Stimulated activated CD8-positive, alpha-beta memory T cell treated with anti-CD3 and anti-CD28 coated beads, Interleukin-7, amount 100 ng/mL, for 4 hours (primary cell): ENCODE data around the gene CLEC16A.

Source experiments
- DNase-seq, 2 donors: peaks; one replicate each; pipeline ENCODE4 v3.0.0-alpha.2; 2020; ENCODE audit warnings: low read depth in 2 of 2

Gene CLEC16A

DNA sequence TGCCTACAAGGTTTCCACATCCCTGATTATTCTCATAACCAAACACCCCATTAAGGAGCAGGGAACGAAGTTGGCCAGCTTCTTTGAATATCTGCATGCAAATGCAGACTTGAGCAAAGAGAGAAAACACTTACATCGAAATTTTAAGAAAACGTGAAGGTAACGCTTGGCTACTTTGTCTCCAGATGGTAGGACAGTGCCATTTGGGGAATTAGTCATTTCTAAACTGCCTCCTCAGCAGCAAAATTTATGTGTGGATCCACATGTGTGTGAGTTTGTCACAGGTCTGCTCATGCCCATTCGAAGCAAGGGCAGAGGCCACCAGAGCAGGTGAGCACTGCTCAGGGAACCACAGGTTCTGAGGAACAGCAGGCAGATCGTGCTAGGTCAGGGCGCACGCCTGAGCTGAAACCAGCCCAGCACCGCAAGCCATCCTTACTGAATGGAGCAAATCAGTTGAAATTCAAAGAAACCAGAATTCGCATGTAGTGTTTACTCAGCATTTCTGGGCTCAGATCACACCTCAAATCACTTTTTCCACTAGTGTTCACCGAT lies 231.5 kb downstream of the CLEC16A start:
- DNase-seq = peak; percentile 17 to 29

DNA sequence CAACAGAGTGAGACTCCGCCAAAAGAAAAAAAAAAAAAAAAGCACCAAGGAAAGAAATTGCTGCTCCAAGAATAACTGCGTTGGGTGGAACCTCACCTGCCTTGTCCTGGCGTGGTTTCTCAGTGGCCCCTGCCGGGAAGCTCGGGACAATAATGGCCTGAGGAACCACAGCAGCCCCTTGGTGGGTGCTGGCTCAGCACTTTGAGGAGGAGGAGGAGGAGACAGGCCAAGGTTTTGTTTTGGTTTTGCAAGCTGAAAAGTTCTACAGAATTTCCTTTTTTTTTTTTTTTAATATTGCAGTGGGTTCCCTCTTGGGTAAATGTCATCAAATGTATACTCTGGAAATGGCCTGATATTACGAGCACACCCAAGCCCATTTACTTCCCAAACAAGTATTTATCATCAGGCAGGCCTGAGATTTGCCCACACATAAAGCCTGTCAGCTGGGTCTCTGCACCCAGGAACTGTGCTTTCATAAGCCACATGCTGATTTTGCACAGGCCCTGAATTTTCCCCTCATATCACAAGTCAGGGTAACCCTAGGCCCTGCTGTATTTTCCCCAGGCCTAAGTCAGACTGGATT lies 233.3 kb downstream of the CLEC16A start:
- DNase-seq = no peak

DNA sequence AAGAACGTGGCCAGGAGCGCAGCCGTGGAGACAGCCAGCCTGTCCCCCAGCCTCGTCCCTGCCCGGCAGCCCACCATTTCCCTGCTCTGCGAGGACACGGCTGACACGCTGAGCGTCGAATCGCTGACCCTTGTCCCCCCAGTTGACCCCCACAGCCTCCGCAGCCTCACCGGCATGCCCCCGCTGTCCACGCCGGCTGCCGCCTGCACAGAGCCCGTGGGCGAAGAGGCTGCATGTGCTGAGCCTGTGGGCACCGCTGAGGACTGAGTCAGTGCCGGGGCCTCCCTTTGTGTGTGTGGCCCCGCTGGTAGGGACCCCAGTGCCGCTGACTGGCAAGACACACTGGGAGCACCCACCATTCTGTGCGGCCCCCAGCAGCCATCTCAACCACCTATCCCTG lies 234.1 kb downstream of the CLEC16A start:
- no peak for DNase-seq

DNA sequence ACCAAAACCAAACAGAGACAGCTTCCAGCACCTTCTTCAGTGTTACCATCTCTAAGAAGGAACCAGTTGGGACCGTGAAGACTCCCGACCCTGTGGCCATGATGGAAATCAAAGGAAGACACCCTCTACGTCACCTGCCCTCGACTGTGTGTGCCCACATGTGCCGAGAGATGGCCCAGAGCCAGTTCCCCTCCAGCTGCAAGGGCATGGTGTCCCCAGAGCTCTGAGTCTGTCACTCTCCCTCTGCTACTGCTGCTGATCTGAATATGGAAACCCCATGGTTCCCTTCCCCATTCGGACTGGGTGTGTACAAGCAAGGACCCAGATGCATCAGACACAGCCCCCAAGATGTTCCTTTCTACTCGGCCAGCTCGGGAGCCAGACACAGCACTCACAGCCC lies 235.2 kb downstream of the CLEC16A start:
- DNase-seq = no peak

GRCh38 chr16:11180489-11180888 lies 236.1 kb downstream of the CLEC16A start:
- DNase-seq = no peak

DNA sequence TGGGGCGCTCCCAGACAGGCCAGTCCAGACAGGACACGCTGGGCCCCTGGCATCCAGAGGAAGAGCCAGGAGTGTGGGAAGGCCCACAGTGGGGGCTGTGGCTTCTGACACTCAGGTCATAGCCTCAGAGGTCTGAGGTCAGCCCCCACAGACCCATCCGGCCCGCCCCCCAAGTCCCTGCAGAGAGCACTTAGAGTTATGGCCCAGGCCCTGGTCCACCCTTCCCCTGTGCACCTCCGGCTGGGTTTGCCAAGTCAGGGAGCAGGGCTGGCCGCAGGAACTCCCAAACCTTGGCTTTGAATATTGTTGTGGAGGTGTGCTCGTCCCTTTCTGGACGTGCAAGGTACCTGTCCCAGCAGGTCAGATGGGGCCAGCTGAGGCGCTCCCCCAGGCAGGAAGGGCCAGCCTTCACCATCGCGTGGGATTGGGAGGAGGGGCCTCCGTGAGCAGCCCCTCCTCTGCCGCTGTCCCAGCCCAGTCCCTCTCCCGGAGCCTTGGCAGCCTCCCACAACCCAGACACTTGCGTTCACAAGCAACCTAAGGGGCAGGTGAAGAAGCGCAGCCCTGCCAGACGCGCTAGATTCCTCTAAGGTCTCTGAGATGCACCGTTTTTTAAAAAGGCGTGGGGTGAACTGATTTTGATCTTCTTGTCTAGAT lies 237.0 kb downstream of the CLEC16A start:
- no peak for DNase-seq

GRCh38 chr16:11181899-11182279 lies 237.5 kb downstream of the CLEC16A start:
- peak in 1 of 2 donors; percentile 12 for DNase-seq

DNA sequence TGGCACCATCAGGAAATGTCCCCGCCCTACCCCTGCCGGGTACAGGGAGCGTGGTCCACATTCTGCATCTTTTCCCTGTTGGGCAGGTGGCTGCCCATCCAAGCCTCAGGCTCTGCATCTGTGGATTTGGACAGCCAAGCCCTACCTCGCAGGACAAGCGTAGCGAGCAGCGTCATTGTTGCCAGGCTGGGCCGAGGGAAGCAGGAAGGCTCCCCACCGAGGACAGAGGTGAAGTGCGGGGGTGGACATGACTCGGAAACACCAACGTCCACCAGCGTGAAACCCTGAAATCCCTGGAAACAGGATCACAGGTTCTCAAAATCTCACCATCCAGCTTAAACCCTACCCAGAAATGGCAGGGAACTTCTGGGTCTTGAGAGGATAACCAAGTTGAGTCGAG lies 238.0 kb downstream of the CLEC16A start:
- no peak for DNase-seq

DNA sequence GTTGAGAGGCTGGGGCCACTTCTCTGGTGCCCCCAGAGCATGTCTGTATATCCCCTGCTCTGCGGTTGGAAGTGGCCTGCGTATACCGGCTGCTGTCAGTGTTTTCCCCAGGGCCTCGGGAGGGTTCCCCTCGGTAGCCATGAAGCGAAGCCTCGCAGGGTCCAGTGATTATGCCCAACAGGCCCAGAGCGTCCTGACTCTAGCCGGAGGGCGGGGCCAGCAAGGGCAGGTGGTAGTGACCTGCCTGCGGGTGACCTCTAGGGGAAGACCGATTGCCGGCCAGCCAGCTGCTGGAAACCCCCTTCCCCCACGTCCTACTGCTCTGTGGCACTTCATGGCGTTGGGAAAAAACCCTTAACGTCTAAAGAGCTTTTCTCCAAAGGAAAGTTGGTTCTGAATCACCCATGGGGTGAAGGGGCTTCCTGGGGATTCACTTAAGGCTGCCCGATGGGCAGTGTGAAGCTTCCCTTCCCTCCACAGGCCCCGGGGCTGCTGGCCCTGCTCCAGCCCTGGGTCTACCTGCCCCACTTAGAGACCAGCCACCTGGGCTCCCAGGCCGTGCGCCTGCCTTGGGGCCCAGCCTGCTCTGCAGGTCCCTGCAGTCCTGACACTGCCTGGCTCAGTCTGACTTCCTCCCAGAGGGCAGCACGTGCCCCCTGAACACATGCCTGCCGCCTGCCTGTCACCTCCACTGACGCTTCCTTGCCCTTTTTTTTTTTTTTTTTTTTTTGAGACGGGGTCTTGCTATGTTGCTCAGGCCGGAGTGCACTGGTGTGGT lies 238.9 kb downstream of the CLEC16A start:
- no peak for DNase-seq

DNA sequence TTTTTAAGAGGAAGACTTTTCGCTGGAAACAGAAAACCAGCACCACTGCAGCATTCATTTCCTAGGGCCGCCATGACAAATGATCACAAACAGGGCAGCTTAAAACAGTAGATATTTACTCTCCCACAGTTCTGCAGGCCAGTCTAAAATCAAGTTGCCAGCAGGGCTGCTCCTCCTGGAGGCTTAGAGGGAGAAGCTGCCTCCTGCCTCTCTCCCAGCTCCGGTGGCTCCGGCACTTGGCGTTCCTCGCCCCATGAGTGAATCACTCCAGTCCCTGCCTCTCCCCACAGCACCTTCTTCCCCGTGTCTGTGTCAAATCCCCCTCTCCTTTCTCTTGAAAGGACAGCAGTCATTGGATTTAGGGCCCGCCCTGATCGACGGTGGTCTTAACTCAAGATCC lies 239.6 kb downstream of the CLEC16A start:
- no peak for DNase-seq

DNA sequence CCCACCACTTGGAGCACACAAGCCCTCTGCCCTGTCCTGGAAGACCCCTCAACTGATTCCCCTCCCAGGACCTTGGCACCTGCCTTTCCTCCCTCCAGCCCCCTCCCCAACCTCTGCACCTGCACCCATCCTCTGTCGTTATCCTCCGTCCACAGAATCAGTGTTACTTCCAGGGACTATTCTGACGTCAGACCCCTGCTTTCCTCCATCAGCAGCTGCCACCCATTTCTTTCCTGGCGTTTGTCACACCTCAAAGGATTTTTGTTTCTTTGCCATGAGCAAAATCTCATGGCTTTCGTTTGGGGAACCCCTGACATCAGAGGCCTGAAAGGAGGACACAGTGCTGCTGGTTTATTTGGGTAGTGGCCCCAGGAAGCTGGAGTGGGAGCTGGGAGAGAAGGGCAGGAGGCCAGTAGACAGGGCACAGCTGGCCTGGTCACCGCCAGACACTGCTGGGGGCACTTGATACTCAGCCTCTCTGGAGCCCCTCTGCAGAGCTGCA lies 243.2 kb downstream of the CLEC16A start:
- no peak for DNase-seq

DNA sequence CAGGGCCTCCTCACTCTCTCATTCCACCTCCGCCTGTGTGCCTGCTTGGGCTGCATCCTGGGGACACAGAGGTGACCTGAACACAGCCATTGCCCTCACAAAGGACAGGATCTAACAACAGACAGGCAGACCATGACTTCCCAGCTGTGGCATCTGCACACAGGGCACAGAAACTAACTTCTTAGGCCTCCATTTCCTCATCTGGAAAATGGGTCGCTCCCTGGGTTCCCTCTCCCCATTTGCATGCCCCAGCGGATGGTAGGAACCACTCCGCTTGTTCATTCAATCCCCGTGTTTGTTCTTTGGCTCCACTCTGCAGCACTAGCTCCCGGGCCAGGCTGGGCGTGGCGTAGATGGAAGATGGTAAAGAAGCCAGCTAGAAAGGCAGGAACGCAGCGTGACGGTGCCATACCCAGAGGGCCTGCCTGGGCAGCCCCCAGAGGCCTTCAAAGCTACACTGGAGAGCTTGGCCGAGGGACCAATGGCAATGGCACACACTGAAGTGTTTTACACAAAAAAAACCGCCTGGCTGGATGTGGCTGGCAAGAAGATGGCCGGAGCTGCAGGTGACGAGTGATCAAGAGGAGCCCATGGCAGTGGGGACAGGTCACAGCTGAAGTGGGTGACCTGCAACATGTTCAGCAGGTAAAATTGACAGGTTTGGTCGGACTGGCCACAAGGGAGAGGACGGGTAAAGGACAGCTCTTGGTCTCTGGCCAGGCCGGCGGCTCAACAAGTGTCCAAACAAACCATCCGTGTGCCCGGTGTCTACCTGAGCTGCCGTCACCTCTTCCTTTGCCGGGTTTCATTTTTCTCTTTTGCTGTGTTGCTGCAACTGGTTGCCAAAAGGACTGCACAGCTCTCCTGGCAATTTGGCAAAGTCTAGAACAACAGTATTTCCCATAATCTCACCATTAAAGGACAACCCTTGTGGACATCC lies 244.7 kb downstream of the CLEC16A start:
- no peak for DNase-seq

DNA sequence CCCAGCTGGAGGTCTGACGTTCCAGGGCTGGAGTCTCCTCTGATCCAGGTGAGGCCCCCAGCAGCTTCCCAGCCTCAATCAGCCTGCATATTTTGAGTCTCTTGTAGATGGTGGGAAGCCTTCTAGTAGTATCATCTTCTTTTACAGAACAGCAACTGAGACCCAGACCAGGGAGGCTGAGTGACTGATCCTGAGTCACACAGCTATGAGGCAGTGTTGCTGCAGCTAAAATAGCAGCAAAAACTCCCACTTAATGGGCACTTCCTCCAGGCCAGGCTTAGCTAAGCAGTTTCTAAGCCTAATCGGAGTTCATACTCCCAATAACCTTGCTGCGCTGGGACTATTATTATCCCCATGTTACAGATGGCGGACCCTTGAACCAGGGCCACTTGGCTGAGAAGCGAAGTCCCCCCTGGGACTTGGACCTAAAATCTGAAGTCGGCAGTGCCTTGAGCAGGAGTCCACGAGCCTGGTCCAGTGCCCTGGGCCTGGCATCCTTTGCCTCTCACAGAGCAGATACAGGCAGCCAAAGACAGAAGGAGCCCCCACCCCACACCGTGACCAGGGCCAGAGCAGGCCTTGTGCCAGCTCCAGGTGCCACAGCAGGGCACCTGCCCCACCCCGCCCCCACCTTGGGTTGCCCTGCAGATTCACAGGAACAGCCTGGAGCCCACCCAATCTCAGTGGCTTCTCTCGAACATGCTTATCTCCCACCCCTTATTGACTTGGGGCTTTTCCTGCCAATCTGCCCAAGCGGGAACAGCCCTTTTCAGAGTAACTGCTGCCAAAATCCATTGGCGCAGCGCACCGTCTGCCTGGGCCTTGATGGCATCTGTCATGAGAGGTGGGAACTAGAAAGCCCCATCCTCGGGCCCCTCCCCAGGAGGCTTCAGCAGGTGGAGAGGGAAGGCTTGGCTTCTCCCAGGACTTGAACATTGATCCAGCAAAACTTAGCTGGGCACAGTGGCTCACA lies 246.5 kb downstream of the CLEC16A start:
- DNase-seq = no peak

DNA sequence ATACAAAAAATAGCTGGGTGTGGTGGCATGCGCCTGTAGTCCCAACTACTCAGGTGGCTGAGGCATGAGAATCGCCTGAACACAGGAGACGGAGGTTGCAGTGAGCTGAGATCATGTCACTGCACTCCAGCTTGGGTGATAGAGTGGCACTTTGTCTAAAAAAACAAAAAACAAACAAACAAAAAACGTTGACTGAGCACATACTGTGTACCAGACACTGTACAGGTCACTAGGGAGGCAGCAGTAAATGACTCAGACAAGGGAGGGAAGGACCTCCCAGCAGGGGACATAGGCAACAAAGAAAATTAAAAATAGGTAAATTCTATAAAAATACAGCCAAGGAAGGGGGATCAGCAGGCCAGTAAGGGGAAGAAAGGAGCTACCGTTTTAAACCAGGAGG lies 247.3 kb downstream of the CLEC16A start:
- no peak for DNase-seq

- DNase-seq = no peak
These were observed 249.1 kb downstream of the CLEC16A start for GRCh38 chr16:11193494-11193893.

DNA sequence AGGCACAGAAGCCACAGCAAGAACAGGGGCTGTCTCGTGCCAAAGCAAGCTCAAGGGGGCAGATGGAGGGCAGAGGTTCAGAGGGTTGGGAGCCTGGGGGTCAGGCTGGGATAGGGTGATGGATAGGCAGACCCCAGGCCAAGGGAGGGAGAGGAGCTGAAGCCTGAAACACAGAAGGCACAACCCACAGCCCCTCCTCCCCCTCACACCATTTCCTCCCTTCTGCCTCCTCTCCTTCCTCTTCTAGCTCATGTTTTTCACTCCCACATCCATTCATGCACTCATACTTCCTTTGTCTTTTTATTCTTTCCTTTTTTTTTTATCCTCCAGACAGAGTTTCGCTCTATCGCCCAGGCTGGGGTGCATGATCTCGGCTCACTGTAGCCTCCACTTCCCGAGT lies 250.5 kb downstream of the CLEC16A start:
- DNase-seq = no peak

DNA sequence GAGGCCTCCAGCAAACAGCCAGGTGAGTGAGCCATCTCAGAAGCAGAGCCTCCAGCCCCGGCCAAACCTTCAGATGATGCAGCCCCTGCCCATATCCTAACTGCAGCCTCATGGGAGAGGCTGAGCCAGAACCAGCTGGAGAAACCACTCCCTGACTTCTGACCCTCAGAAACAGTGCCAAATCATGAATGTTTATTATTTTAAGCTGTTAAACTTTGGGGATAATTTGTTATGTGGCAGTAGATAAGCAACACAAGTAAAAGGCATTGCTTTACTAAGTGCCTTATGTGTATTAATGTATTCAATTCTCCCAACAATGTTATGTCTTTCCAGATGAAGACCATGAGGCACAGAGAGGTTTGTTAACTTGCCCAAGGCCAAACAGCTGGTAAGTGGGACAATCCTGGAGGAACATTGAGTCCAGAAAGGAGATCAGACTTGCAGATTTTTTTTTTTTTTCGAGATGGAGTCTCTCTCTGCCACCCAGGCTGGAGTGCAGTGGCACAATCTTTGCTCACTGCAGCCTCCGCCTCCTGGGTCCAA lies 252.0 kb downstream of the CLEC16A start:
- DNase-seq = no peak

DNA sequence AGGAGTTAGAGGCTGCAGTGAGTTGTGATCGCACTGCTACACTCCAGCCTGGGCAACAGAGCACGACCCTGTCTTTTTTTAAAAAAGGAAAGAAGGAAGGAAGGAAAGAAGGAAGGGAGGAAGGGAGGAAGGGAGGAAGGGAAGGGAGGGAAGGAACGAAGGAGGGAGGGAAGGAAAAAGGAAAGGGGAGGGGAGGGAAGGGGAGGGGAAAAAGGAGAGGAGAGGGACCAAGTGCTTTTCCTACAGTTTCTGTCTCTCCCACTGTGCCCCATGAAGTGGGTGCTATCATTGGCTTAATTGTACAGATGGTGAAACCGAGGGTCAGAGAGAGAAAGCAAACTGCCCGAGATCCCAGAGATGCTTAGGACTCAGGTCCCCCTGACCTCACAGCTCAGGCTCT lies 254.0 kb downstream of the CLEC16A start:
- no peak for DNase-seq

GRCh38 chr16:11198828-11199227 lies 254.5 kb downstream of the CLEC16A start:
- DNase-seq = no peak

- DNase-seq = no peak
These were observed 256.2 kb downstream of the CLEC16A start for GRCh38 chr16:11200592-11200991.
